ENCODE measurements around the gene RIT2.

The RIT2 gene

DNA sequence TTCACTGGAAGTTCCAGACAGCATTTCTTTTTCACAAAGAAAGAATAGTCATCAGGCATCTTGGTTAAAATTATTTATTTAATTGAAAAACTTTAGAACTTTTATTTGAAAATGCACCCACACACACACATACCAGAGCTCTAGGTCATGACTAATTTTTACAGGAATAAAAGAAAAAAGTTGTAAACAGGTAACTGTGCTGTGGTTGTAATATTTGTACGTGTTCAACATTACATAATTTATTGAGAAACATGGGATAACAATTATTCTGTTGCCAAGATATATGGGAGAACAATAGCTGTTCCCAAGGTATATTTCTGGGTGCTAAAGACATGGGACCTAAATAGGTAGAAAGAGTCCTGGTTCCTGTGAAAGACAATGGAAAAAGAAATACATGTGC, 104.9 kb downstream of the RIT2 start:
- Histone ChIP-seq H3K36me3 (ENCODE audit: control insufficient read depth, insufficient read depth, low read length) (no peaks in the 10 kb centered on the region), H3K9me3 (ENCODE audit: control insufficient read depth, insufficient read depth, low read depth, low read length) (no peaks in the 10 kb centered on the region), H3K4me3 (ENCODE audit: low read depth, low read length) (no peak overlapping the region), H3K27me3 (ENCODE audit: control insufficient read depth, insufficient read depth, low read length) (no peaks in the 10 kb centered on the region), H3K4me1 (ENCODE audit: control insufficient read depth, insufficient read depth, low read length) (peaks cover 4% of the 10 kb centered on the region), H3K9ac (ENCODE audit: low read length) (no peak overlapping the region), H3K27ac (ENCODE audit: low read depth, low read length) (no peak overlapping the region)

DNA sequence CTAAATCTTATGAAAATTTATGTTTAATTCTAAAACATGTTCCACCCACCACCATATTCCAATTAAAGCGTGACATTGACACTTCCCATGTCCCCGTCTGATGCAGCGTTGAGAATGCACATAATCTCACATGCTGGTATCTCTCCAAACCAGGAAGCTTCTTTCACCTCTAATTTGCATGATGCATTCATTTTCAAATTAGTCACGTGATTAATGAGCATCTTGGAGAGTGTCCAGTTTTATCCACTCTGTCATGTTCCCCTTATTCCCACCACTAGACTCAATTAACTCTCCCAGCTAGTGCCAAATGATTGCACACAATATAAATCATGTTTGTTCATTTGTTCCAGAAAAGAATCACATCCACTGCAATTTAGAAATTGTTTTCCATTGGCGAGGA, 105.8 kb downstream of the RIT2 start:
- peaks cover 5% of the 10 kb centered on the region for H3K4me1 ChIP-seq (ENCODE audit: control insufficient read depth, insufficient read depth, low read length)
- H3K27me3 ChIP-seq (ENCODE audit: control insufficient read depth, insufficient read depth, low read length), result no peaks in the 10 kb centered on the region
- H3K27ac ChIP-seq (ENCODE audit: low read depth, low read length), result no peak overlapping the region
- no peak overlapping the region for H3K9ac ChIP-seq (ENCODE audit: low read length)
- H3K9me3 ChIP-seq (ENCODE audit: control insufficient read depth, insufficient read depth, low read depth, low read length), result no peaks in the 10 kb centered on the region
- H3K4me3 ChIP-seq (ENCODE audit: low read depth, low read length), result no peak overlapping the region
- H3K36me3 ChIP-seq (ENCODE audit: control insufficient read depth, insufficient read depth, low read length), result no peaks in the 10 kb centered on the region

- Histone ChIP-seq H3K4me1 (ENCODE audit: control insufficient read depth, insufficient read depth, low read length) (peaks cover 5% of the 10 kb centered on the region), H3K27me3 (ENCODE audit: control insufficient read depth, insufficient read depth, low read length) (no peaks in the 10 kb centered on the region), H3K9ac (ENCODE audit: low read length) (no peak overlapping the region), H3K4me3 (ENCODE audit: low read depth, low read length) (no peak overlapping the region), H3K36me3 (ENCODE audit: control insufficient read depth, insufficient read depth, low read length) (no peaks in the 10 kb centered on the region), H3K9me3 (ENCODE audit: control insufficient read depth, insufficient read depth, low read depth, low read length) (no peaks in the 10 kb centered on the region), H3K27ac (ENCODE audit: low read depth, low read length) (no peak overlapping the region)
Observed at GRCh38 chr18:43007365-43007764, 108.1 kb downstream of the RIT2 start.

DNA sequence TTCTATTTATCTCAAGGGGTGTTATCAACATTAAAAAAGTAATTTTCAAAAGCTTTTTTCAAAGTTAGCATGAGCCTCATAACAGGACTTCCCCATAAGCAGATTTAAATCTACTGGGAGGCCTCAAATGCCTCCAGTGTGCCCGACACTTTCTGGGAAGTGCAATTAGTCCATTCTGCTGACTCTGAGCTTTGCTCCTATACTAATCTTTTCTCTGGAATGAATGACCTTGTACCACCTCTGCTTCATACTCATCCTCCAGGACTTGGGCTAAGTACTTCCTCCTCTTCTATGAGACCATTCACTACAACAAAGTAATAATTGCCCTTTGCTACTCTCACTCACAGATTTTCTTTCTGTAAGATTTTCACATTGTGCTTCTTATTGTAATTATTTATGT, 111.1 kb downstream of the RIT2 start:
- no peak overlapping the region for H3K9ac ChIP-seq (ENCODE audit: low read length)
- no peaks in the 10 kb centered on the region for H3K27me3 ChIP-seq (ENCODE audit: control insufficient read depth, insufficient read depth, low read length)
- peaks cover 5% of the 10 kb centered on the region for H3K4me1 ChIP-seq (ENCODE audit: control insufficient read depth, insufficient read depth, low read length)
- peaks cover 2% of the 10 kb centered on the region; the same call in 1 of the 2 replicates for H3K9me3 ChIP-seq (ENCODE audit: control insufficient read depth, insufficient read depth, low read depth, low read length)
- H3K4me3 ChIP-seq (ENCODE audit: low read depth, low read length), result no peak overlapping the region
- H3K36me3 ChIP-seq (ENCODE audit: control insufficient read depth, insufficient read depth, low read length), result no peaks in the 10 kb centered on the region
- H3K27ac ChIP-seq (ENCODE audit: low read depth, low read length), result no peak overlapping the region

- Histone ChIP-seq H3K4me3 (ENCODE audit: low read depth, low read length) (no peak overlapping the region), H3K9me3 (ENCODE audit: control insufficient read depth, insufficient read depth, low read depth, low read length) (peaks cover 2% of the 10 kb centered on the region; the same call in 1 of the 2 replicates), H3K9ac (ENCODE audit: low read length) (no peak overlapping the region), H3K36me3 (ENCODE audit: control insufficient read depth, insufficient read depth, low read length) (no peaks in the 10 kb centered on the region), H3K4me1 (ENCODE audit: control insufficient read depth, insufficient read depth, low read length) (peaks cover 5% of the 10 kb centered on the region), H3K27ac (ENCODE audit: low read depth, low read length) (no peak overlapping the region), H3K27me3 (ENCODE audit: control insufficient read depth, insufficient read depth, low read length) (no peaks in the 10 kb centered on the region)
Observed at GRCh38 chr18:43001821-43002220, 113.7 kb downstream of the RIT2 start.

GRCh38 chr18:42996824-42997223, 118.7 kb downstream of the RIT2 start:
- H3K4me1 ChIP-seq (ENCODE audit: control insufficient read depth, insufficient read depth, low read length), result no peaks in the 10 kb centered on the region
- H3K36me3 ChIP-seq (ENCODE audit: control insufficient read depth, insufficient read depth, low read length), result no peaks in the 10 kb centered on the region
- H3K9ac ChIP-seq (ENCODE audit: low read length), result no peak overlapping the region
- no peaks in the 10 kb centered on the region for H3K27me3 ChIP-seq (ENCODE audit: control insufficient read depth, insufficient read depth, low read length)
- H3K4me3 ChIP-seq (ENCODE audit: low read depth, low read length), result no peak overlapping the region
- H3K27ac ChIP-seq (ENCODE audit: low read depth, low read length), result no peak overlapping the region
- H3K9me3 ChIP-seq (ENCODE audit: control insufficient read depth, insufficient read depth, low read depth, low read length), result peaks cover 15% of the 10 kb centered on the region; the same call in 1 of the 2 replicates

DNA sequence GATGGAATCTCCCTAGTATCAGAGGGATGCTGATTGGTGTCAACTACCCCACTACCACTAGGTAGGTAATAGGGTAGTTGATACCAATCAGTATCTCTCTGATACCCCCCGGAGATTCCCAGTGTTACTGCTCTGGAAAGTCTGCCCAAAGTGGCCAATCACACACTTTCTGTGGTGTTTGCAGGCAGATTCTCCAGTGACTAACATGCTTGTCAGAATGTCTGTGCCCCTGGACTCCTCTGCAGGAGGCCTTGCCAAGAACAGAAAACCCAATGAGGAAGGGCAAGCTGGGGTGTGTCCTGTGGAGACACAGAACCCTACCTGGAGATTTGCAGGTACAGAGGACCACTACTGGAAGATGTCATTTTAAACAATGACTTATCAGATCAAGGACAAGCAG, 135.1 kb downstream of the RIT2 start:
- Histone ChIP-seq H3K9me3 (ENCODE audit: control insufficient read depth, insufficient read depth, low read depth, low read length) (no peaks in the 10 kb centered on the region), H3K27ac (ENCODE audit: low read depth, low read length) (no peak overlapping the region), H3K27me3 (ENCODE audit: control insufficient read depth, insufficient read depth, low read length) (no peaks in the 10 kb centered on the region), H3K9ac (ENCODE audit: low read length) (no peak overlapping the region), H3K36me3 (ENCODE audit: control insufficient read depth, insufficient read depth, low read length) (no peaks in the 10 kb centered on the region), H3K4me3 (ENCODE audit: low read depth, low read length) (no peak overlapping the region), H3K4me1 (ENCODE audit: control insufficient read depth, insufficient read depth, low read length) (peaks cover 12% of the 10 kb centered on the region)

DNA sequence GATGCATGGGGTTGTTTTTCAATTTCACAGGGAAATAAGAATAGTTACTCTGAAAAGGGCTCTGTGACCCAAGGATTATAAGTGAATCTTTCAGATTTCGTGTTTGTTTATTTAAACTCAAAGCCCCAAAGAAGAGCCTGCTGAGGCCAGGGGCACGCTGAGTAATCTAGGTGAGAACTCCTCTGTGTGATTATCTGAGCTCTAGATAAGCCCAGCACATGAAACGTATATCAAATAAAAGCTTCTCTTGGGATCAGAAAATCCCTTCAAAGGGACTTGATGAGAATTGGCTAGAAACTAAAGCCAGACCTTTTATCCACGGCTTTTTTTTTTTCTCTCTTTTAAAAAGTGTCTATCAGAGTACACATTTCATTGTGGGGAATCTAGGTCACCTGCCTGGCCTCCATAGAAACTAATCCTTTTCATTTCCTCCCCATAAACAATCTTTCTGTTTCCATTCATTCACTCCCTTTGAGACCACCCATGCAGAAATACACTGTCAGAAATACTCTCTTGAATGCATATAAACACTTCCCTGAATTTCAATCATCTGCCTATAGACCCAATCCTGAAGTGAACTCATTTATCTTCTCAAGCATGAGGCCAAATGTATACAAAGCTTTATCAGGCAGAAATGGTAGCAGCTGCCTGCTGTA, 137.4 kb downstream of the RIT2 start:
- Histone ChIP-seq H3K9ac (ENCODE audit: low read length) (no peak overlapping the region), H3K4me3 (ENCODE audit: low read depth, low read length) (no peak overlapping the region), H3K9me3 (ENCODE audit: control insufficient read depth, insufficient read depth, low read depth, low read length) (no peaks in the 10 kb centered on the region), H3K27ac (ENCODE audit: low read depth, low read length) (no peak overlapping the region), H3K27me3 (ENCODE audit: control insufficient read depth, insufficient read depth, low read length) (no peaks in the 10 kb centered on the region), H3K4me1 (ENCODE audit: control insufficient read depth, insufficient read depth, low read length) (peaks cover 12% of the 10 kb centered on the region), H3K36me3 (ENCODE audit: control insufficient read depth, insufficient read depth, low read length) (no peaks in the 10 kb centered on the region)

GRCh38 chr18:42976869-42977590, 138.5 kb downstream of the RIT2 start:
- H3K9me3 ChIP-seq (ENCODE audit: control insufficient read depth, insufficient read depth, low read depth, low read length), result no peaks in the 10 kb centered on the region
- no peak overlapping the region for H3K27ac ChIP-seq (ENCODE audit: low read depth, low read length)
- H3K27me3 ChIP-seq (ENCODE audit: control insufficient read depth, insufficient read depth, low read length), result no peaks in the 10 kb centered on the region
- H3K9ac ChIP-seq (ENCODE audit: low read length), result no peak overlapping the region
- H3K4me1 ChIP-seq (ENCODE audit: control insufficient read depth, insufficient read depth, low read length), result peaks cover 12% of the 10 kb centered on the region
- H3K36me3 ChIP-seq (ENCODE audit: control insufficient read depth, insufficient read depth, low read length), result no peaks in the 10 kb centered on the region
- H3K4me3 ChIP-seq (ENCODE audit: low read depth, low read length), result no peak overlapping the region

DNA sequence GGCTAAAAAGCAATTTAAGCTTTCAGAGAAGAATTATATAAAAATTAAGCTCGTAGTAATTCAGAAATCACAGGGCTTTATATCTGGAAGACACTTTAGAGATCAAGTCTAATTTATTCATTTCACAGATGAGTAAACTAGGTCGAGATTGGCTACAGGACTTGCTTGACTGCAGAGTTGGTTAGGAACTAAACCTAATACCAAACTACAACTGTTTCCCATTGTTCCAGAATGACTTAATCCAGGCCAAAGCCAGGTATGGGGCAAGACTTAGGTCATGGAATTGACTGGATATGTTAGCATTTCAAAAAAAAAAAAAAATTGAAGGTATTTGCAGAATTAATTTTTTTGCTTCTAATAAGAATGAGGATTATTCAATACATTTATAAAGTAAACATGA, 146.1 kb downstream of the RIT2 start:
- H3K4me3 ChIP-seq (ENCODE audit: low read depth, low read length), result no peak overlapping the region
- no peaks in the 10 kb centered on the region for H3K36me3 ChIP-seq (ENCODE audit: control insufficient read depth, insufficient read depth, low read length)
- no peaks in the 10 kb centered on the region for H3K9me3 ChIP-seq (ENCODE audit: control insufficient read depth, insufficient read depth, low read depth, low read length)
- H3K4me1 ChIP-seq (ENCODE audit: control insufficient read depth, insufficient read depth, low read length), result no peaks in the 10 kb centered on the region
- no peak overlapping the region for H3K27ac ChIP-seq (ENCODE audit: low read depth, low read length)
- no peaks in the 10 kb centered on the region for H3K27me3 ChIP-seq (ENCODE audit: control insufficient read depth, insufficient read depth, low read length)
- no peak overlapping the region for H3K9ac ChIP-seq (ENCODE audit: low read length)

- no peak overlapping the region for H3K27ac ChIP-seq (ENCODE audit: low read depth, low read length)
- no peaks in the 10 kb centered on the region for H3K36me3 ChIP-seq (ENCODE audit: control insufficient read depth, insufficient read depth, low read length)
- no peaks in the 10 kb centered on the region for H3K4me1 ChIP-seq (ENCODE audit: control insufficient read depth, insufficient read depth, low read length)
- H3K9me3 ChIP-seq (ENCODE audit: control insufficient read depth, insufficient read depth, low read depth, low read length), result no peaks in the 10 kb centered on the region
- no peaks in the 10 kb centered on the region for H3K27me3 ChIP-seq (ENCODE audit: control insufficient read depth, insufficient read depth, low read length)
- H3K9ac ChIP-seq (ENCODE audit: low read length), result no peak overlapping the region
- no peak overlapping the region for H3K4me3 ChIP-seq (ENCODE audit: low read depth, low read length)
Observed at GRCh38 chr18:42961298-42961697, 154.2 kb downstream of the RIT2 start.

All from HUES6 (cell line).